Endodermal cell (in vitro differentiated cells): ENCODE results near the gene TNNI3K. TPM values are rescaled to one million over a fixed set of nuclear protein-coding genes. Genes with fewer than 3 reads are reported as not detected.

ENCODE experiments used
- DNase-seq: peaks from one replicate; pipeline ENCODE4 v3.0.0-alpha.2; 2017
- H3K27ac ChIP-seq: 2 replicates; pipeline ENCODE4 v1.5.1; 2013; ENCODE audit warnings: mild to moderate bottlenecking, low read depth, low read length, moderate library complexity
- H3K27me3 ChIP-seq: 2 replicates; pipeline ENCODE4 v1.6.1; 2013; ENCODE audit warnings: mild to moderate bottlenecking, low read length, moderate library complexity; ENCODE audit not compliant: insufficient read depth, control insufficient read depth, poor library complexity, severe bottlenecking
- H3K36me3 ChIP-seq: 2 replicates; pipeline ENCODE4 v1.7.0; 2013; ENCODE audit warnings: mild to moderate bottlenecking, low read length, moderate library complexity; ENCODE audit not compliant: control insufficient read depth, insufficient read depth
- H3K4me1 ChIP-seq: one replicate; pipeline ENCODE4 v1.7.0; 2013; ENCODE audit warnings: low read length; ENCODE audit not compliant: control insufficient read depth, insufficient read depth
- H3K4me3 ChIP-seq: 2 replicates; pipeline ENCODE4 v1.5.1; 2013; ENCODE audit warnings: mild to moderate bottlenecking, low read length, moderate library complexity
- H3K9ac ChIP-seq: 2 replicates; pipeline ENCODE4 v1.6.1; 2013; ENCODE audit warnings: mild to moderate bottlenecking, low read length, moderate library complexity; ENCODE audit not compliant: poor library complexity, severe bottlenecking; ENCODE audit errors: extremely low read depth
- H3K9me3 ChIP-seq: 2 replicates; pipeline ENCODE4 v1.6.1; 2013; ENCODE audit warnings: mild to moderate bottlenecking, low read length, moderate library complexity; ENCODE audit not compliant: control insufficient read depth
- H3K27ac Mint-ChIP-seq: 2 replicates; pipeline ENCODE4 v1.8.0; 2020; ENCODE audit warnings: mixed read lengths
- H3K27me3 Mint-ChIP-seq: 2 replicates; pipeline ENCODE4 v1.8.0; 2021; ENCODE audit warnings: mild to moderate bottlenecking, mixed read lengths; ENCODE audit not compliant: insufficient read depth
- H3K36me3 Mint-ChIP-seq: 2 replicates; pipeline ENCODE4 v1.8.0; 2020; ENCODE audit warnings: low read depth, mixed read lengths
- H3K4me1 Mint-ChIP-seq: 2 replicates; pipeline ENCODE4 v1.8.0; 2020; ENCODE audit warnings: mixed read lengths
- H3K4me3 Mint-ChIP-seq: 2 replicates; pipeline ENCODE4 v1.8.0; 2020; ENCODE audit warnings: mild to moderate bottlenecking, moderate library complexity, mixed read lengths
- H3K9me3 Mint-ChIP-seq: 2 replicates; pipeline ENCODE4 v1.8.0; 2020; ENCODE audit warnings: mild to moderate bottlenecking, mixed read lengths
- WGBS, 2 experiments: methylation state at CpG; one replicate each; pipeline versions ENCODE4 v1.1.5 to v1.1.7; 2013; ENCODE audit warnings: missing lambda C conversion rate in 2 of 2, mixed read lengths in 1 of 2; ENCODE audit not compliant: insufficient coverage in 1 of 2, insufficient read length in 1 of 2; 5-methylcytosine and 5-hydroxymethylcytosine counted together
- total RNA-seq, 2 donors: library from RNA; stranded (reverse); fragmentation: NEBNext Ultra II Directional in 1 of 2; extraction: Animal tissue kit (Norgen Biotek cat#: 25700) in 1 of 2; gene quantifications; 2 replicates in 1 of 2; 3 replicates in 1 of 2; pipeline ENCODE4 v1.2.1, GENCODE V29; 2021
- TF ChIP-seq, protein P1 (sequence below): fragments of 200-600 bp; sonication (generic); conservative IDR thresholded peaks from 2 replicates; pipeline ENCODE4 v1.5.0; 2021; ENCODE audit warnings: antibody characterized with exemption, mild to moderate bottlenecking

TNNI3K gene
- total RNA-seq, 2 donors from 2014 or later: 1.1 TPM; not detected in 1

DNA sequence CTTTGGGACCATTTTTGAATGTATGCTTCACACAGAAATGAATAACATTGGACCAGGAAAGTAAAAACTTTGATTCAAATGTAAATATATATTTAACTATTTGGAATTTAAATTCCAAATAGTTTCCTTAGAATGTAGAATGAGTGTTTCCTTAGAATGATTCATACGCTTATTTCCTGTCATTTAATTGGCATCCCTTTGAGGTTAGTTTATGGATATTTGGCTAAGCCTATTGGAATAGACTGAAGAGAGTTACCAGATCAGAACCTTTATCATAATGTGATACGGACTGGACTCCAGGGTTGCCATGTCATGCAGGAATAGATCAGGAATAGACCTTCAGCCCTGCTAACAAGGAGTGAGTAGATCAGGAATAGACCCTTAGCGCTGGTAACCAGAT, 133.1 kb downstream of the TNNI3K start:
- DNase-seq: no peak
- H3K27me3 ChIP-seq: no peaks in the 10 kb centered on the region
- no peak overlapping the region for H3K4me3 Mint-ChIP-seq
- no peak overlapping the region for H3K4me3 ChIP-seq
- peaks cover 3% of the 10 kb centered on the region for H3K9me3 Mint-ChIP-seq
- WGBS, 2 experiments: 92 to 100% methylated on average over 3 of the region's 3 CpGs
- H3K4me1 ChIP-seq: no peaks in the 10 kb centered on the region
- no peak overlapping the region for H3K27ac ChIP-seq
- H3K36me3 Mint-ChIP-seq: no peaks in the 10 kb centered on the region
- H3K27me3 Mint-ChIP-seq: no peaks in the 10 kb centered on the region
- no peak overlapping the region for H3K9ac ChIP-seq
- H3K9me3 ChIP-seq: peaks cover 12% of the 10 kb centered on the region
- H3K4me1 Mint-ChIP-seq: no peaks in the 10 kb centered on the region
- TF ChIP-seq, protein P1, sequence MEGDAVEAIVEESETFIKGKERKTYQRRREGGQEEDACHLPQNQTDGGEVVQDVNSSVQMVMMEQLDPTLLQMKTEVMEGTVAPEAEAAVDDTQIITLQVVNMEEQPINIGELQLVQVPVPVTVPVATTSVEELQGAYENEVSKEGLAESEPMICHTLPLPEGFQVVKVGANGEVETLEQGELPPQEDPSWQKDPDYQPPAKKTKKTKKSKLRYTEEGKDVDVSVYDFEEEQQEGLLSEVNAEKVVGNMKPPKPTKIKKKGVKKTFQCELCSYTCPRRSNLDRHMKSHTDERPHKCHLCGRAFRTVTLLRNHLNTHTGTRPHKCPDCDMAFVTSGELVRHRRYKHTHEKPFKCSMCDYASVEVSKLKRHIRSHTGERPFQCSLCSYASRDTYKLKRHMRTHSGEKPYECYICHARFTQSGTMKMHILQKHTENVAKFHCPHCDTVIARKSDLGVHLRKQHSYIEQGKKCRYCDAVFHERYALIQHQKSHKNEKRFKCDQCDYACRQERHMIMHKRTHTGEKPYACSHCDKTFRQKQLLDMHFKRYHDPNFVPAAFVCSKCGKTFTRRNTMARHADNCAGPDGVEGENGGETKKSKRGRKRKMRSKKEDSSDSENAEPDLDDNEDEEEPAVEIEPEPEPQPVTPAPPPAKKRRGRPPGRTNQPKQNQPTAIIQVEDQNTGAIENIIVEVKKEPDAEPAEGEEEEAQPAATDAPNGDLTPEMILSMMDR: no peak
- H3K36me3 ChIP-seq: no peaks in the 10 kb centered on the region
- H3K27ac Mint-ChIP-seq: no peak overlapping the region

DNA sequence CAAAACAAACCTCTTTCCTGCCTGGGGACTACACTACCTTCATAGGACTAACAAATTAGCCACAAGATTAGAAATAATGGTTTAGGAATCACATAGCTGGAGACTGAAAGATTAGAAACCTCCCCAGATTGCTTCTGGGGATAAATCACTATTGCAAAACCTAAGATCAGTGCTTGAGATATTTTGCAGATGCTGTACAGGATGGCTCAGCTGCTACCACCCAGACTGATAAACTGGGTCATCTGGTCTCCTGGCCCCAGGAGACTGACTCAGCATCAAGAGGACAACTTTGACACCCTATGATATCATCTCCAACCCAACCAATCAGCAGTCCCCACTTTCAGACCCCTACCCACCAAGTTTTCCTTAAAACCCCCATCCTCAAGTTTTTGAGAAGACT, 140.2 kb downstream of the TNNI3K start:
- no peaks in the 10 kb centered on the region for H3K4me1 Mint-ChIP-seq
- Histone ChIP-seq H3K36me3 (no peaks in the 10 kb centered on the region), H3K4me3 (no peak overlapping the region), H3K4me1 (no peaks in the 10 kb centered on the region), H3K27me3 (no peaks in the 10 kb centered on the region), H3K9me3 (no peaks in the 10 kb centered on the region), H3K27ac (no peak overlapping the region), H3K9ac (no peak overlapping the region)
- H3K27ac Mint-ChIP-seq: no peak overlapping the region
- H3K36me3 Mint-ChIP-seq: no peaks in the 10 kb centered on the region
- DNase-seq: no peak
- no peaks in the 10 kb centered on the region for H3K9me3 Mint-ChIP-seq
- TF ChIP-seq, protein P1: no peak
- H3K27me3 Mint-ChIP-seq: no peaks in the 10 kb centered on the region
- no peak overlapping the region for H3K4me3 Mint-ChIP-seq

DNA sequence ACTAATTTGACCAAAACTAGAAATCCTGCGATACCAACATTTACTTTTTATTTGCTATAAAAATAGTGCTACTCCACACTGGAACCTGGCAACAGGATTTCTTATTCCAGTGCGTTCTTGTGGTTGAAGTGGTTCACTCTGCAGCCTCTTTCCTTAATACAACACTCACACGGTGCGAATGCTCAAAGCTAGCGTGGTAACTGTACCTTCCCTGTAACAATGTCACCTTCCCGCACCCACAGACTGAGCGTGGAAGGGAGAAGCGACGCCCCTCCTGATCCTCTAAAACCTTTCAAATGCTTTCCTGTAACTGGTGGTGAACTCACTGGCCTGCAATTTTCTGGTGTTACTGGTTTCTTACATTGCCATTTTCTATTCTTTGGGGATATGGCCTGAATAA, 145.1 kb downstream of the TNNI3K start:
- Histone ChIP-seq H3K4me1 (no peaks in the 10 kb centered on the region), H3K36me3 (no peaks in the 10 kb centered on the region), H3K27me3 (no peaks in the 10 kb centered on the region), H3K4me3 (no peak overlapping the region), H3K9me3 (no peaks in the 10 kb centered on the region), H3K27ac (no peak overlapping the region), H3K9ac (no peak overlapping the region)
- H3K36me3 Mint-ChIP-seq: no peaks in the 10 kb centered on the region
- TF ChIP-seq, protein P1: no peak
- no peak overlapping the region for H3K4me3 Mint-ChIP-seq
- WGBS, 2 experiments: 92 to 94% methylated on average over 2 to 9 of the region's 9 CpGs
- H3K27me3 Mint-ChIP-seq: no peaks in the 10 kb centered on the region
- no peak for DNase-seq
- H3K27ac Mint-ChIP-seq: no peak overlapping the region
- peaks cover 5% of the 10 kb centered on the region for H3K4me1 Mint-ChIP-seq
- no peaks in the 10 kb centered on the region for H3K9me3 Mint-ChIP-seq
